GM12892 (cell line): ENCODE data around the gene MPZL2.

Source experiments
- POLR2A ChIP-seq: IDR thresholded peaks from 2 replicates; pipeline ENCODE4 v1.6.1; 2011; ENCODE audit warnings: low read depth, low read length, control low read depth
- POLR2AphosphoS5 ChIP-seq: IDR thresholded peaks from 2 replicates; pipeline ENCODE4 v1.6.1; 2011; ENCODE audit warnings: low read depth, low read length, control low read depth
- TAF1 ChIP-seq: IDR thresholded peaks from 2 replicates; pipeline ENCODE4 v1.6.1; 2011; ENCODE audit warnings: low read depth, mild to moderate bottlenecking, control low read depth, low read length, borderline replicate concordance

GRCh38 chr11:118304227-118304567 lies 40.1 kb upstream of the MPZL2 start:
- TF ChIP-seq POLR2A (no peak), POLR2AphosphoS5 (no peak), TAF1 (no peak)
